T47D (cell line): Measurements from ENCODE around the gene SERPINH1.

Source experiments
- DNase-seq, 2 experiments: peaks; one replicate each; pipeline versions ENCODE4 v3.0.0 to v3.0.0-alpha.2; 2011 to 2012; ENCODE audit warnings: low read depth in 1 of 2, low spot score in 1 of 2
- JUND ChIP-seq: IDR thresholded peaks from 2 replicates; pipeline ENCODE4 v1.6.1; 2012; ENCODE audit warnings: low read depth
- in situ Hi-C: cut with HindIII; loops from 2 replicates; pipeline ENCODE4 v1.10.0; 2016; ENCODE audit warnings: low sequenced_read_pairs, low pct_unique_long_range_greater_than_20kb

The SERPINH1 gene

GRCh38 chr11:75536786-75537641 lies 25.0 kb upstream of the SERPINH1 start:
- in situ Hi-C loops, result no loop called here
- no peak for TF ChIP-seq JUND
- no peak for DNase-seq

- in situ Hi-C loops, result no loop called here
- no peak for TF ChIP-seq JUND
- no peak for DNase-seq
Observed at GRCh38 chr11:75537740-75538139, 24.3 kb upstream of the SERPINH1 start.

GRCh38 chr11:75538150-75538942 lies 23.7 kb upstream of the SERPINH1 start:
- TF ChIP-seq JUND, result no peak
- in situ Hi-C loops, result no loop called here
- DNase-seq, result no peak

- TF ChIP-seq JUND, result no peak
- DNase-seq, result no peak
- in situ Hi-C loops, result no loop called here
Observed at GRCh38 chr11:75539459-75540334, 22.4 kb upstream of the SERPINH1 start.

- in situ Hi-C loops, result no loop called here
- no peak for TF ChIP-seq JUND
- DNase-seq, result no peak
Observed at GRCh38 chr11:75541193-75542087, 20.6 kb upstream of the SERPINH1 start.

- in situ Hi-C loops, result no loop called here
- DNase-seq, result no peak
- no peak for TF ChIP-seq JUND
Observed at GRCh38 chr11:75542088-75542438, 20.0 kb upstream of the SERPINH1 start.

- no peak for TF ChIP-seq JUND
- in situ Hi-C loops, result no loop called here
- DNase-seq, result no peak
Observed at GRCh38 chr11:75543806-75544205, 18.2 kb upstream of the SERPINH1 start.

GRCh38 chr11:75547177-75547576 lies 14.9 kb upstream of the SERPINH1 start:
- no peak for DNase-seq
- TF ChIP-seq JUND, result no peak
- in situ Hi-C loops, result no loop called here

GRCh38 chr11:75547617-75548058 lies 14.4 kb upstream of the SERPINH1 start:
- in situ Hi-C loops, result no loop called here
- peak; percentile 75 to 89 for DNase-seq
- TF ChIP-seq JUND, result no peak

GRCh38 chr11:75548595-75549272 lies 13.3 kb upstream of the SERPINH1 start:
- in situ Hi-C loops, result no loop called here
- TF ChIP-seq JUND, result no peak
- no peak for DNase-seq

GRCh38 chr11:75549370-75549958 lies 12.6 kb upstream of the SERPINH1 start:
- in situ Hi-C loops, result no loop called here
- no peak for DNase-seq
- TF ChIP-seq JUND, result no peak
